Duodenal mucosa (tissue), 2 donors: ENCODE measurements around the gene RAD23B.

Experiments
- H3K27ac ChIP-seq: one replicate; pipeline ENCODE4 v1.7.0; 2013; ENCODE audit warnings: low read depth, low read length
- H3K27me3 ChIP-seq, 2 donors: one replicate each; pipeline ENCODE4 v1.7.0; 2013; ENCODE audit warnings: low read length in 2 of 2, control low read depth in 1 of 2; ENCODE audit not compliant: insufficient read depth in 2 of 2, control insufficient read depth in 1 of 2
- H3K36me3 ChIP-seq, 2 donors: one replicate each; pipeline ENCODE4 v1.7.0; 2013; ENCODE audit warnings: low read length in 2 of 2, control low read depth in 1 of 2; ENCODE audit not compliant: insufficient read depth in 2 of 2, control insufficient read depth in 1 of 2
- H3K4me1 ChIP-seq, 2 donors: one replicate each; pipeline ENCODE4 v1.7.0; 2013; ENCODE audit warnings: low read length in 2 of 2, control low read depth in 1 of 2; ENCODE audit not compliant: insufficient read depth in 2 of 2, control insufficient read depth in 1 of 2
- H3K4me3 ChIP-seq, 2 donors: one replicate each; pipeline ENCODE4 v1.7.0; 2013; ENCODE audit warnings: low read length in 2 of 2, low read depth in 1 of 2
- H3K9ac ChIP-seq, 2 donors: one replicate each; pipeline ENCODE4 v1.7.0; 2013; ENCODE audit warnings: low read length in 2 of 2, low read depth in 1 of 2
- H3K9me3 ChIP-seq, 2 donors: one replicate each; pipeline ENCODE4 v1.7.0; 2013; ENCODE audit warnings: low read length in 2 of 2, control low read depth in 1 of 2; ENCODE audit not compliant: control insufficient read depth in 1 of 2

RAD23B gene

DNA sequence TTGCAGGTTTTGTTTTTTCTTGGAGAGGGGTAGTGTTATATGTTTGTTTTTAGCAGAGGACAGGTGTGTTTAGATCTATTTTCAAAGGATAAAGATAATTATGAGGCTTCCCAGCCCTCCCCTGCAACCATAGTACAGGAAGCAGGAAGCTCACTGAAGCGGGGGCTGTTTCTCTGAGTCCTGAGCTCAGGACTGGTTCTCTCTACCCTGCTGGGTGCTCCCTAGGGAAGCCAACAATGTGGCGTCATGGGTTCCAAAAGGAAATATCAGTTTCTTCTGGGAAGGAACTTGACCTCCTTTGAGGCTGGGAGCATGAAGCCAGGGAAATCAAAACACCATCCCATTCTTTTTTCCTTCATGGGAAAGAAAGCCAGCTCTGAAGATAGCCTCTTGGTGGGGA, 62.2 kb downstream of the RAD23B start:
- H3K4me1 ChIP-seq, result peaks cover 0 to 8% of the 10 kb centered on the region in 2 donors
- no peak overlapping the region for H3K4me3 ChIP-seq
- no peaks in the 10 kb centered on the region for H3K9me3 ChIP-seq
- no peak overlapping the region for H3K27ac ChIP-seq
- no peaks in the 10 kb centered on the region for H3K36me3 ChIP-seq
- no peak overlapping the region for H3K9ac ChIP-seq
- H3K27me3 ChIP-seq, result no peaks in the 10 kb centered on the region

DNA sequence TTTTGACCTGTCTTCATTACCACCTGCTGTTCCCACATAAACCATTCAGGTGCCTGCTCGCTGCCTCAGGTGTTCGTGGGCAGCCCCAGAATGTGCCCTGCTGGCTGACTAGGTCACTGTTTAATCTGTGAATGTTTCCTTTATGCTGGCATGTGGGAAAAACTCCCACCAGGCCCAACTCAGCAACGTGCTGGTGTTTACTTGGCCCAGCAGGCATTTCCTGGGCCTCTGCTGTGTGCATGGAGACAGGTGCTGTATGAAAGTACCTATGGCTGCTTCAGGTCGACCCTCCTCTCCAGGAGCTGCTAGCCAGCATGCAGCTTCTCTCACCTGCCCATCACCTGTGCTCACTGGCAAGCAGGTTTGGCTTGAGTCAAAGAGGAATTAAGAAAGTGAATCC, 65.8 kb downstream of the RAD23B start:
- no peaks in the 10 kb centered on the region for H3K36me3 ChIP-seq
- H3K4me3 ChIP-seq, result no peak overlapping the region
- no peaks in the 10 kb centered on the region for H3K27me3 ChIP-seq
- H3K4me1 ChIP-seq, result no peaks in the 10 kb centered on the region
- H3K27ac ChIP-seq, result no peak overlapping the region
- H3K9me3 ChIP-seq, result no peaks in the 10 kb centered on the region
- H3K9ac ChIP-seq, result no peak overlapping the region

GRCh38 chr9:107350443-107350842, 67.4 kb downstream of the RAD23B start:
- H3K4me3 ChIP-seq, result no peak overlapping the region
- no peaks in the 10 kb centered on the region for H3K27me3 ChIP-seq
- H3K4me1 ChIP-seq, result no peaks in the 10 kb centered on the region
- H3K27ac ChIP-seq, result no peak overlapping the region
- no peaks in the 10 kb centered on the region for H3K36me3 ChIP-seq
- no peaks in the 10 kb centered on the region for H3K9me3 ChIP-seq
- no peak overlapping the region for H3K9ac ChIP-seq

DNA sequence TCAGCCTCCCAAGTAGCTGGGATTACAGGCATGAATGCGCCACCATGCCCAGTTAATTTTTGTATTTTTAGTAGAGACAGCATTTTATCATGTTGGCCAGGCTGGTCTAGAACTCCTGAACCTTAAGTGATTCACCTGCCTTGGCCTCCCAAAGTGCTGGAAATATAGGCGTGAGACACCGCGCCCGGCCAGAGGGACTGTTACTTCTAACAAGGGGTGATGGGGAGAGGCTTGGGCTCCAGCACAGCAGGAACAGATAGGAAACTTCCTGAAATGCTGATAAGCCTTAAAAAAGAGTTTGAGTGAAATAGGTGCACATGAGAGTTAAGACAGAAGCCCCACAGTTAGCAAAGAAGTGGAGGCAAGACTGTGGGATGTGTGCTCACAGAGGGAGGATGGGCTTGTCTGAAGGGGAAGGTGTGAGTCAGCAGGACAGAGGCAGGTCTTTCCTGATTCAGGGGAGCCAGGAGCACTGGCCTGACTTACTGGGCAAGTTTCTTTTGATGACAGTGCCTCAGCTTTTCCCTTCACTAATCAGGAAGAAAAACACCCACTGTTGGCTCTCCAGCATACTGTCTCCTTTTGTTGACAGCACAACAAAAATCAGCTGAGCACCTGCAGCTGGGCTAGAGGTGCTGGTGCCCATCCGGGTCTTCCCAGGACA, 68.4 kb downstream of the RAD23B start:
- Histone ChIP-seq H3K4me3 (no peak overlapping the region), H3K9me3 (no peaks in the 10 kb centered on the region), H3K36me3 (no peaks in the 10 kb centered on the region), H3K4me1 (no peaks in the 10 kb centered on the region), H3K27me3 (no peaks in the 10 kb centered on the region), H3K27ac (no peak overlapping the region), H3K9ac (no peak overlapping the region)

GRCh38 chr9:107355394-107355793, 72.3 kb downstream of the RAD23B start:
- Histone ChIP-seq H3K9ac (no peak overlapping the region), H3K36me3 (no peaks in the 10 kb centered on the region), H3K27ac (no peak overlapping the region), H3K9me3 (no peaks in the 10 kb centered on the region), H3K4me3 (no peak overlapping the region), H3K27me3 (no peaks in the 10 kb centered on the region), H3K4me1 (no peaks in the 10 kb centered on the region)

DNA sequence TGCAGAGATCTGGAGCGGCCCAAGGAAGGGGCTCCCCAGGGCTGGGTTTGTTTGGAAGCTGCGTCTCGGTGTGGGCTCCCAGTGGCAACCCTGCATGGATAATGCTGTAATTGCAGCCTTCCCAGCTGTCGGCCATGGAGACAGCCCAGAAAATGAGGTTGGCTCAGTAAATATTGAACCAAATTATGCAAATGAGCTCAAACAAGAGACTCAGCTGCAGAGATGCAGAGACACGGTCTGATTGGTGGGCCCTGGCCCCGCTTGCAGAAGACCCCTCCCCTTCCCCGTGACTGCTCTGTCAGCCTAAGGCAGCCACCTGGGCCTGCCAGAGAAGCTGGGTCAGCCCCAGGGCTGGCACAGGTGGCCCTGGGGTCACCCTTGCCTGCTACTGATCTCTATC, 75.9 kb downstream of the RAD23B start:
- no peak overlapping the region for H3K27ac ChIP-seq

GRCh38 chr9:107360098-107360497, 77.0 kb downstream of the RAD23B start:
- no peak overlapping the region for H3K9ac ChIP-seq
- H3K4me1 ChIP-seq, result no peaks in the 10 kb centered on the region
- no peaks in the 10 kb centered on the region for H3K36me3 ChIP-seq
- H3K4me3 ChIP-seq, result no peak overlapping the region
- no peak overlapping the region for H3K27ac ChIP-seq
- H3K27me3 ChIP-seq, result no peaks in the 10 kb centered on the region
- no peaks in the 10 kb centered on the region for H3K9me3 ChIP-seq

More for the DNA sequence above, 75.9 kb downstream of the RAD23B start:
- Histone ChIP-seq H3K27me3 (no peaks in the 10 kb centered on the region), H3K36me3 (no peaks in the 10 kb centered on the region), H3K9ac (no peak overlapping the region), H3K4me3 (no peak overlapping the region), H3K9me3 (no peaks in the 10 kb centered on the region), H3K4me1 (no peaks in the 10 kb centered on the region)

DNA sequence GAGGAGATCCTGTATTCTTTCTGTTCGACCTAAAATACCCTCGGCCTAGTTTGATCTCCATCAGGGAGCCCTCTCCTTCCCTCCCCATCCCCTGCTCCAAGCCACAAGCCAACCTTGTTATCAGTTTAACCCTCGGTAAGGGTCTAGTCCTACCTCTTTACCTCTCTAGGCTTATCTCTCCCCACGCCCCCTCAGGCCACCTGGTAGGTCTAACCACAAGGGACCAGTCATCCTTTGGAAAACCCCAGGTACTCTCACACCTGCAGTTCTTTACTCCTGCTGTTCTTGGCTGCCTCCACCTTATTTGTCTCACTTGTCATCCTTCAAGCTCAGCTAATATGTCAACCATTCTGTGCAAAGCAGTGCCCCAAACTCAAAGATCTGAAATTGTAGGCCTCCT, 78.7 kb downstream of the RAD23B start:
- H3K36me3 ChIP-seq, result no peaks in the 10 kb centered on the region
- H3K27me3 ChIP-seq, result no peaks in the 10 kb centered on the region
- no peak overlapping the region for H3K9ac ChIP-seq
- H3K4me3 ChIP-seq, result no peak overlapping the region
- H3K4me1 ChIP-seq, result no peaks in the 10 kb centered on the region
- H3K27ac ChIP-seq, result no peak overlapping the region
- H3K9me3 ChIP-seq, result no peaks in the 10 kb centered on the region

DNA sequence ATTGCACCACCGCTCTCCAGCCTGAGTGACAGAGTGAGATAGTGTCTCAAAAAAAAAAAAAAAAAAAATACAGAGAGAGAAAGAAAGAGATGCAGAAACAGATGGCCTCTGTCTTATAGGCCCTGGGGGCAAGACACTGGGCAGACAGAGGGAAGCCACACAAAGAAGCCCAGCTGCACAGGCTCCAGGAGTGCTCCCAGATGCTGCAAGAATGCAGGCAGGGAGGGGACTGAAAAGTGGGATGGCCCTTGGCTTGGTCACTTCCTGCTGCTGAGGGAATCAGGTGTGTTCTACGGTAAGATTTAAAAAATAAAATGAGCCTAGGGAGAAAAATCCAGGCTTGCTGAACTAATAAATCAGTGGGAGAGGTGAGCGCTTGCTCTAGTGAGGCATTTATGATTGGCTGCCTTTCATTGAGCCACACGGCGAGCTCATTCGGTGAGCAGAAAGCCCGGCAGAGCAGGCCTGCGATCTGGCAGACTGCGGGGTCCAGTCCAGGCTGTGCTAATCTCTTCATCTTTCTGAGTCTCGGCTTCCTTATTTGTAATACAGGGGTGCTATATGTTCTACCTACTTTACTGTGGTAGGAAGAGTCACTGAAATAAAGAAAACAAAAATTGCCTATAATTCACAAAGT, 80.6 kb downstream of the RAD23B start:
- Histone ChIP-seq H3K9ac (no peak overlapping the region), H3K36me3 (no peaks in the 10 kb centered on the region), H3K9me3 (no peaks in the 10 kb centered on the region), H3K27me3 (no peaks in the 10 kb centered on the region), H3K27ac (no peak overlapping the region), H3K4me3 (no peak overlapping the region), H3K4me1 (peaks cover 0 to 1% of the 10 kb centered on the region in 2 donors)

- Histone ChIP-seq H3K4me1 (peaks cover 0 to 8% of the 10 kb centered on the region in 2 donors), H3K36me3 (no peaks in the 10 kb centered on the region), H3K9me3 (no peaks in the 10 kb centered on the region), H3K4me3 (no peak overlapping the region), H3K9ac (no peak overlapping the region), H3K27ac (no peak overlapping the region), H3K27me3 (no peaks in the 10 kb centered on the region)
These were observed 84.8 kb downstream of the RAD23B start for GRCh38 chr9:107367727-107368502.
